Measurements from ENCODE around the gene GALNS. TPM values are rescaled to one million over a fixed set of nuclear protein-coding genes. Genes with fewer than 3 reads are reported as not detected.

The GALNS gene
- total and polyA plus RNA-seq, 2 of the 8 experiments (the other 6 are each of a cell fraction or from before 2014, with no cell fraction given) = 8.9 to 17.8 TPM

- TF ChIP-seq CHD7 (IDR thresholded peaks at IDR 0.05; ENCODE audit: insufficient replicate concordance, low read length) = no peak
- TF ChIP-seq, protein P1, sequence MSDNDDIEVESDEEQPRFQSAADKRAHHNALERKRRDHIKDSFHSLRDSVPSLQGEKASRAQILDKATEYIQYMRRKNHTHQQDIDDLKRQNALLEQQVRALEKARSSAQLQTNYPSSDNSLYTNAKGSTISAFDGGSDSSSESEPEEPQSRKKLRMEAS (IDR thresholded peaks at IDR 0.05) = no peak
- no peak for TF ChIP-seq CTBP2 (IDR thresholded peaks at IDR 0.05; ENCODE audit: borderline replicate concordance, insufficient read depth, insufficient read length, low read length)
- TF ChIP-seq TBP (IDR thresholded peaks at IDR 0.05; ENCODE audit: low read depth, low read length) = no peak
These were observed 6.2 kb upstream of the GALNS start (continued) for GRCh38 chr16:88862968-88863367.
